Activated T-helper 1 cell treated with anti-CD3 and anti-CD28 coated beads, Interleukin-12 subunit alpha, Interleukin-12 subunit beta, Interleukin-2, Interleukin-4 antibody, amounts not matched to agents 30 ng/mL and 10 ng/mL and 1 ng/mL, durations not matched to agents 14 hours and 24 hours and 36 hours (primary cell): ENCODE results near the gene TBCCD1. TPM values are rescaled to one million over a fixed set of nuclear protein-coding genes. Genes with fewer than 3 reads are reported as not detected.

Experiments used
- DNase-seq: peaks from one replicate; pipeline ENCODE4 v3.0.0; 2021; ENCODE audit warnings: low spot score
- H3K27ac Mint-ChIP-seq: one replicate; pipeline ENCODE4 v1.8.0; 2021; ENCODE audit warnings: mild to moderate bottlenecking, mixed read lengths
- H3K27me3 Mint-ChIP-seq: one replicate; pipeline ENCODE4 v1.8.0; 2022; ENCODE audit warnings: mild to moderate bottlenecking, moderate library complexity, mixed read lengths; ENCODE audit not compliant: insufficient read depth
- H3K36me3 Mint-ChIP-seq: one replicate; pipeline ENCODE4 v1.8.0; 2021; ENCODE audit warnings: low read depth, mixed read lengths
- H3K4me1 Mint-ChIP-seq: one replicate; pipeline ENCODE4 v1.8.0; 2021; ENCODE audit warnings: low read depth, mixed read lengths
- H3K4me3 Mint-ChIP-seq: one replicate; pipeline ENCODE4 v1.8.0; 2021; ENCODE audit warnings: mild to moderate bottlenecking, moderate library complexity, mixed read lengths
- H3K9me3 Mint-ChIP-seq: one replicate; pipeline ENCODE4 v1.8.0; 2021; ENCODE audit warnings: mixed read lengths
- intact Hi-C: fragments of 100-400 bp; cut with micrococcal nuclease; formaldehyde crosslinking; loops from one replicate; pipeline ENCODE4 v1.15.1; 2024
- total RNA-seq: library from RNA; stranded (reverse); gene quantifications from 2 replicates; pipeline ENCODE4 v1.2.3, GENCODE V29; 2022

The TBCCD1 gene
- total RNA-seq, 1 donor from 2014 or later, result 17.7 TPM

GRCh38 chr3:186605078-186605477, 37.9 kb upstream of the TBCCD1 start:
- Mint-ChIP-seq H3K27me3 (peaks cover 4% of the 10 kb centered on the region), H3K9me3 (no peaks in the 10 kb centered on the region), H3K27ac (no peak overlapping the region), H3K36me3 (no peaks in the 10 kb centered on the region), H3K4me3 (no peak overlapping the region), H3K4me1 (no peaks in the 10 kb centered on the region)
- DNase-seq, result no peak
- intact Hi-C loops, result no loop called here

- Mint-ChIP-seq H3K27ac (no peak overlapping the region), H3K4me3 (no peak overlapping the region), H3K4me1 (no peaks in the 10 kb centered on the region), H3K27me3 (peaks cover 6% of the 10 kb centered on the region), H3K36me3 (no peaks in the 10 kb centered on the region), H3K9me3 (no peaks in the 10 kb centered on the region)
- intact Hi-C loops, result no loop called here
- no peak for DNase-seq
Measured at GRCh38 chr3:186603159-186603558, 36.0 kb upstream of the TBCCD1 start.

DNA sequence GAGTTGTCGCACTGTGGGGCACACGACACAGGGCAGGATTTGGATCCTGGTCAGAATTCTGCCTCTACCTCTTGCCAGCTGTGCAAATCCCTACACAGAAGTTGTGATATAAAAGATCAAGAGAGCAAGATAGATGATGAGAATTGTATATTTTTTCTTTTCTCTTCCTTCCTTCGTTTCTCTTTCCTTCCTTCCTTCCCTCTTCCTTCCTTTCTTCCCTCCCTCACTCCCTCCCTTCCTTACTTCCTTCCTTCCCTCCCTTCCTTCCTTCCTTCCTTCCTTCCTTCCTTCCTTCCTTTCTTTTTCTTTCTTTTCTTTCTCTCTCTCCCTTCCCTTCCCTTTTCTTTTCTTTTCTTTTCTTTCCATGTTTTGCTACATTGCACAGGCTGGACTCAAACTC, 33.8 kb upstream of the TBCCD1 start:
- no peaks in the 10 kb centered on the region for H3K4me1 Mint-ChIP-seq
- intact Hi-C loops, result no loop called here
- H3K36me3 Mint-ChIP-seq, result no peaks in the 10 kb centered on the region
- no peak overlapping the region for H3K27ac Mint-ChIP-seq
- H3K27me3 Mint-ChIP-seq, result peaks cover 5% of the 10 kb centered on the region
- H3K4me3 Mint-ChIP-seq, result no peak overlapping the region
- DNase-seq, result no peak
- no peaks in the 10 kb centered on the region for H3K9me3 Mint-ChIP-seq

DNA sequence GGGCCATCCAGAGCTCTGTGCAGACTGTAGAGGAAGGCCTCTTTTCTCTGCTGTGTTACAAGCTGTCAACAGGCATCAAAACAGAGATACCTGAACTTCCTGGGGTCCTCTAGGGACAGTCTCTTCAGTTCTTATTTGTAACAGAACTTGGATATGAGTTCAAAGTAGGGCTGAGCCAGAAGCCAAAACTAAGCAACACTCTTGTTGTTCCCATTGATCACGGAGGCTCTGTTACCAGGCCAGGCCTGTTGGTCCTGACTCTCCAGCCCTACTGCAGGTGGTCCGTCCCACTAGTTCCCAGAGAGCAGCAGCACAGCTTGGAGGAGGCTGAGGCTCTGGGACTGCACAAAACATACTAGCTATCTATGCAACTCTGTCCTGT, 32.6 kb upstream of the TBCCD1 start:
- Mint-ChIP-seq H3K27ac (no peak overlapping the region), H3K36me3 (no peaks in the 10 kb centered on the region), H3K4me1 (no peaks in the 10 kb centered on the region), H3K9me3 (no peaks in the 10 kb centered on the region), H3K27me3 (peaks cover 5% of the 10 kb centered on the region), H3K4me3 (no peak overlapping the region)
- intact Hi-C loops, result no loop called here
- no peak for DNase-seq

DNA sequence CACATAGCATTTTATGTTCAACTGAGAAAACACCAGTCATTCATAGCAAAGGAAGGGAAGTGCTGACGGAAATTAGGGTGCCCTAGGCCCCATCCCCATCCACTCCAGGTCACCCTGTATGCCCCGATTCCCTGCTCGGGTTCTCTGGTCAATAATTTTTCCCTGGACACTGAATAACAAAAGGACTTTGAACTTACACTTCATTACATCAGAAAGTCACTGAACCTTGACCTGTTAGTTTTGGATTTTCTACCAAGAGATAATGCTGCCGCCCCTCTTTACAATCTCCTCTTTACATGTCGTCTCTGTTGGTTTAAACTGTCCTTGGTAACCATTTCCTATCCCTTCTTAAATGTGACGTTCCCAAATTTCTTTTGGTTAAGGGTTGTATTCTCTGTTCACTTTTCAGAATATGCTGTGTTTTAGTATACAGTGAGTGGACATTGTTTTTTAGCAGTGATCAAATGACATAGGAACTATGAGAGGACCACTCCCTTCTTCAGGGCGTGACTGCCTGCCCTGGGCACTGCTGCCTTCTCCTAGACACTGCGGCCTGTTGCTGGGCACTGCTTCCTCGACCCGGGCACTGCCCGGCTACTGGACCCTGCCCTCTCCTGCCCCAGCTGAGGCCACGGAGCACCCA, 32.1 kb upstream of the TBCCD1 start:
- no peak overlapping the region for H3K27ac Mint-ChIP-seq
- intact Hi-C loops, result no loop called here
- H3K9me3 Mint-ChIP-seq, result no peaks in the 10 kb centered on the region
- no peaks in the 10 kb centered on the region for H3K4me1 Mint-ChIP-seq
- H3K36me3 Mint-ChIP-seq, result no peaks in the 10 kb centered on the region
- peaks cover 5% of the 10 kb centered on the region for H3K27me3 Mint-ChIP-seq
- no peak for DNase-seq
- H3K4me3 Mint-ChIP-seq, result no peak overlapping the region

DNA sequence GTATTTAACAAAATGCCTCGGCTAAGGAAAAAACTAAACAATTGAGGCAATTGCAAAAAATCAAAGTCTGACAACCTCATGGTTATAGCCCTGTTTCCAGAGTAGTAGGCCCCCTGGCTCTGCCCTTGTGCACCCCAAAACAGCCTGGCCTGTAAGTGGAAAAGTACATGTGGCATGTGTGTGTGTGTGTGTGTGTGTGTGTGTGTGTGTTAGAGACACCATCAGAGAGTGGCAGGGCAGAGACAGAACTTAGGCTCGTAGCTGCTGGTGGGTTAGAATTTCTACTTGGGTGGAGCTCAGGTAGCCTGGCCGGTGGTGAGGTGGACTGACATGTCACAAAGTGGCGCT, 31.6 kb upstream of the TBCCD1 start:
- no peaks in the 10 kb centered on the region for H3K9me3 Mint-ChIP-seq
- no peak overlapping the region for H3K27ac Mint-ChIP-seq
- H3K36me3 Mint-ChIP-seq, result no peaks in the 10 kb centered on the region
- intact Hi-C loops, result no loop called here
- no peak overlapping the region for H3K4me3 Mint-ChIP-seq
- no peaks in the 10 kb centered on the region for H3K4me1 Mint-ChIP-seq
- peaks cover 5% of the 10 kb centered on the region for H3K27me3 Mint-ChIP-seq
- no peak for DNase-seq

GRCh38 chr3:186598108-186598784, 31.1 kb upstream of the TBCCD1 start:
- Mint-ChIP-seq H3K36me3 (no peaks in the 10 kb centered on the region), H3K9me3 (no peaks in the 10 kb centered on the region), H3K4me3 (no peak overlapping the region), H3K27me3 (peaks cover 5% of the 10 kb centered on the region), H3K4me1 (no peaks in the 10 kb centered on the region), H3K27ac (no peak overlapping the region)
- DNase-seq, result no peak
- intact Hi-C loops, result no loop called here

DNA sequence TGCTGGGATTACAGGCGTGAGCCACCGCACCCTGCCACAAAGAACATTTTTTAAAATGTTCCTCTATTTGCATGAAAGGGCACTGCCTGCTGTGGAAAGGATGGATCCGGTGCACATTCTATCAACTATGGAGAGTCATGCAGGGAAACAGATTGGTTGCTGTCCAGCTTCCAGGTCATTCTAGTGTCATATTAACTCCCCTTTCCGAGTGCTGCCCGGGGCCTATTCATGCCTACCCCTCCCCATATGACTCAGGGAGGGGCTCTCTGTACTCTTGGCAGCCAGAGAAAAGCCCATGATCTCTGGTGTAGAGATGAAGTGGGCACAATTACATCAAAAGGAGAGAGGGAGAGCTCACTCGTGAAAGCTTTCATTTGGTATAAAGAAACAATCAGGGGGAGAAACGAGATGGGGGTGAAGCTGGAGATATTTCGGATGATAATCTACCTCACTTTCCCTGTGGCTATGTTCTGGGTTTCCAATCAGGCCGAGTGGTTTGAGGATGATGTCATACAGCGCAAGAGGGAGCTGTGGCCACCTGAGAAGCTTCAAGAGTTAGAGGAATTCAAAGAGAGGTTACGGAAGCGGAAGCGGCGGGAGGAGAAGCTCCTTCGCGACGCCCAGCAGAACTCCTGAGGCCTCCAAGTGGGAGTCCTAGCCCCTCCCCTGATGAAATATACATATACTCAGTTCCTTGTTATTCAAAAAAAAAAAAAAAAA, 29.6 kb upstream of the TBCCD1 start:
- H3K27me3 Mint-ChIP-seq, result peaks cover 5% of the 10 kb centered on the region
- H3K36me3 Mint-ChIP-seq, result no peaks in the 10 kb centered on the region
- no peak for DNase-seq
- H3K9me3 Mint-ChIP-seq, result no peaks in the 10 kb centered on the region
- no peaks in the 10 kb centered on the region for H3K4me1 Mint-ChIP-seq
- intact Hi-C loops, result no loop called here
- no peak overlapping the region for H3K27ac Mint-ChIP-seq
- no peak overlapping the region for H3K4me3 Mint-ChIP-seq

GRCh38 chr3:186594591-186595113, 27.5 kb upstream of the TBCCD1 start:
- no peaks in the 10 kb centered on the region for H3K36me3 Mint-ChIP-seq
- no peaks in the 10 kb centered on the region for H3K9me3 Mint-ChIP-seq
- H3K4me1 Mint-ChIP-seq, result peaks cover 7% of the 10 kb centered on the region

GRCh38 chr3:186593862-186594261, 26.7 kb upstream of the TBCCD1 start:
- Mint-ChIP-seq H3K9me3 (no peaks in the 10 kb centered on the region), H3K36me3 (peaks cover 1% of the 10 kb centered on the region), H3K27ac (no peak overlapping the region), H3K4me1 (peaks cover 11% of the 10 kb centered on the region), H3K27me3 (peaks cover 5% of the 10 kb centered on the region), H3K4me3 (no peak overlapping the region)
- DNase-seq, result no peak
- intact Hi-C loops, result no loop called here

More at GRCh38 chr3:186594591-186595113, 27.5 kb upstream of the TBCCD1 start:
- intact Hi-C loops, result no loop called here
- Mint-ChIP-seq H3K27me3 (peaks cover 5% of the 10 kb centered on the region), H3K27ac (no peak overlapping the region), H3K4me3 (no peak overlapping the region)
- DNase-seq, result no peak

DNA sequence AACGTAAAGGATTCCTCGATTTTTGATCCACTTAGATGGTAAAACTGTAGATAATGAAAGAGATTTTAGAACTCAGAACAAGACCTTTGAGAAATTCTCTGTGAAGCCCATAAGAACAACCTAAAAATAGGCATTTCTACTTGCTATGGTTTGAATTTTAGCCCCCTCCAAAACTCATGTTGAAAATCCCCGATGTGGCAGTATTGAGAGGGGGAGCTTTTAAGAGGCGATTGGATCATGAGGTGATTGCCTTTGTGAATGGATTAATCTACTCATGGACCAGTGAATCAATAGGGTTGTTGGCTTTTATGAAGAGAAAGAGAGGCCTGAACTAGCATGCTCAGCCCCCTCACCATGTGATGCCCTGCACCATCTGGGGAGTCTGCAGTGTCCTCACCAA, 25.5 kb upstream of the TBCCD1 start:
- Mint-ChIP-seq H3K27ac (no peak overlapping the region), H3K4me3 (no peak overlapping the region), H3K27me3 (peaks cover 2% of the 10 kb centered on the region), H3K9me3 (no peaks in the 10 kb centered on the region), H3K36me3 (peaks cover 8% of the 10 kb centered on the region), H3K4me1 (peaks cover 19% of the 10 kb centered on the region)
- intact Hi-C loops, result no loop called here
- no peak for DNase-seq

GRCh38 chr3:186590580-186591295, 23.6 kb upstream of the TBCCD1 start:
- H3K4me3 Mint-ChIP-seq, result no peak overlapping the region
- no peak overlapping the region for H3K27ac Mint-ChIP-seq
- H3K27me3 Mint-ChIP-seq, result no peaks in the 10 kb centered on the region
- peaks cover 12% of the 10 kb centered on the region for H3K36me3 Mint-ChIP-seq
- peaks cover 19% of the 10 kb centered on the region for H3K4me1 Mint-ChIP-seq
- intact Hi-C loops, result no loop called here
- no peaks in the 10 kb centered on the region for H3K9me3 Mint-ChIP-seq
- no peak for DNase-seq
